RWPE2 (cell line): ENCODE data around the gene NCAN.

Experiments
- ATAC-seq: fragments of 200-7000 bp; cut with Tn5 transposase; 3 replicates; pipeline ENCODE4 v1.9.1; 2021; ENCODE audit warnings: low read depth
- DNase-seq: peaks from one replicate; pipeline ENCODE4 v3.0.0-alpha.2; 2020; ENCODE audit warnings: low spot score
- H3K27ac ChIP-seq: fragments of 450-650 bp; 2 replicates; pipeline ENCODE4 v1.5.1; 2017; ENCODE audit warnings: mild to moderate bottlenecking; ENCODE audit not compliant: poor library complexity, severe bottlenecking
- H3K27me3 ChIP-seq: fragments of 250-450 bp; sonication (Bioruptor Pico); 2 replicates; pipeline ENCODE4 v1.5.1; 2021; ENCODE audit warnings: mild to moderate bottlenecking, moderate library complexity; ENCODE audit not compliant: insufficient read depth, poor library complexity, severe bottlenecking
- H3K36me3 ChIP-seq: fragments of 250-450 bp; sonication (Bioruptor Pico); 2 replicates; pipeline ENCODE4 v1.5.1; 2020; ENCODE audit warnings: low read depth, mild to moderate bottlenecking, moderate library complexity
- H3K4me1 ChIP-seq: fragments of 250-450 bp; sonication (Bioruptor Pico); 2 replicates; pipeline ENCODE4 v1.5.1; 2021; ENCODE audit warnings: mild to moderate bottlenecking, moderate library complexity; ENCODE audit not compliant: insufficient read depth, poor library complexity, severe bottlenecking
- H3K4me3 ChIP-seq: fragments of 250-450 bp; sonication (Bioruptor Pico); 2 replicates; pipeline ENCODE4 v1.5.1; 2021; ENCODE audit warnings: mild to moderate bottlenecking, moderate library complexity; ENCODE audit not compliant: severe bottlenecking
- H3K9me3 ChIP-seq: fragments of 250-450 bp; sonication (Bioruptor Pico); 2 replicates; pipeline ENCODE4 v1.5.1; 2021; ENCODE audit warnings: mild to moderate bottlenecking, moderate library complexity; ENCODE audit not compliant: severe bottlenecking
- CTCF ChIP-seq: fragments of 450-650 bp; IDR thresholded peaks from one replicate; pipeline ENCODE4 v1.5.1; 2017; ENCODE audit warnings: mild to moderate bottlenecking, moderate library complexity; ENCODE audit not compliant: poor library complexity, severe bottlenecking

The NCAN gene

GRCh38 chr19:19212916-19213315 is 1.2 kb downstream of the NCAN start:
- ATAC-seq (no peak), DNase-seq (no peak)
- TF ChIP-seq CTCF, result no peak
- Histone ChIP-seq H3K27me3 (peaks cover 25% of the 10 kb centered on the region), H3K9me3 (no peaks in the 10 kb centered on the region), H3K36me3 (no peaks in the 10 kb centered on the region), H3K4me1 (no peaks in the 10 kb centered on the region), H3K4me3 (no peak overlapping the region), H3K27ac (no peak overlapping the region)

- Histone ChIP-seq H3K4me3 (no peak overlapping the region), H3K27ac (no peak overlapping the region), H3K36me3 (no peaks in the 10 kb centered on the region), H3K9me3 (no peaks in the 10 kb centered on the region), H3K4me1 (no peaks in the 10 kb centered on the region), H3K27me3 (peaks cover 25% of the 10 kb centered on the region)
- DNase-seq (no peak), ATAC-seq (no peak)
- no peak for TF ChIP-seq CTCF
These were observed 1.8 kb downstream of the NCAN start for GRCh38 chr19:19213426-19214158.

- no peak for DNase-seq
- no peak overlapping the region for H3K27ac ChIP-seq
These were observed 2.4 kb downstream of the NCAN start for GRCh38 chr19:19214159-19214490.

GRCh38 chr19:19214892-19215291 is 3.1 kb downstream of the NCAN start:
- H3K27me3 ChIP-seq, result peaks cover 25% of the 10 kb centered on the region
- no peak for DNase-seq
- no peak overlapping the region for H3K27ac ChIP-seq
- no peaks in the 10 kb centered on the region for H3K4me1 ChIP-seq
- no peaks in the 10 kb centered on the region for H3K9me3 ChIP-seq
- TF ChIP-seq CTCF, result no peak
- H3K36me3 ChIP-seq, result no peaks in the 10 kb centered on the region
- ATAC-seq, result peak; percentile 50; the same call in 1 of the 3 replicates
- no peak overlapping the region for H3K4me3 ChIP-seq

More at GRCh38 chr19:19214159-19214490, 2.4 kb downstream of the NCAN start:
- TF ChIP-seq CTCF, result no peak
- Histone ChIP-seq H3K4me1 (no peaks in the 10 kb centered on the region), H3K36me3 (no peaks in the 10 kb centered on the region), H3K27me3 (peaks cover 25% of the 10 kb centered on the region), H3K9me3 (no peaks in the 10 kb centered on the region), H3K4me3 (no peak overlapping the region)
- ATAC-seq, result no peak

- Histone ChIP-seq H3K9me3 (no peaks in the 10 kb centered on the region), H3K27ac (no peak overlapping the region), H3K36me3 (no peaks in the 10 kb centered on the region), H3K27me3 (peaks cover 25% of the 10 kb centered on the region), H3K4me1 (no peaks in the 10 kb centered on the region), H3K4me3 (no peak overlapping the region)
- no peak for DNase-seq
- TF ChIP-seq CTCF, result no peak
- ATAC-seq, result no peak
These were observed 4.0 kb downstream of the NCAN start for GRCh38 chr19:19215792-19216191.
